Measurements from ENCODE around the gene NR0B2. TPM values are rescaled to one million over a fixed set of nuclear protein-coding genes. Genes with fewer than 3 reads are reported as not detected.
"Not testable (repeated sequence)": the region's sequence is repeated elsewhere in the genome, so short reads cannot be mapped to it uniquely, and the experiment has no call there.

NR0B2 gene
- total RNA-seq, 1 donor from 2014 or later: 4.7 TPM

DNA sequence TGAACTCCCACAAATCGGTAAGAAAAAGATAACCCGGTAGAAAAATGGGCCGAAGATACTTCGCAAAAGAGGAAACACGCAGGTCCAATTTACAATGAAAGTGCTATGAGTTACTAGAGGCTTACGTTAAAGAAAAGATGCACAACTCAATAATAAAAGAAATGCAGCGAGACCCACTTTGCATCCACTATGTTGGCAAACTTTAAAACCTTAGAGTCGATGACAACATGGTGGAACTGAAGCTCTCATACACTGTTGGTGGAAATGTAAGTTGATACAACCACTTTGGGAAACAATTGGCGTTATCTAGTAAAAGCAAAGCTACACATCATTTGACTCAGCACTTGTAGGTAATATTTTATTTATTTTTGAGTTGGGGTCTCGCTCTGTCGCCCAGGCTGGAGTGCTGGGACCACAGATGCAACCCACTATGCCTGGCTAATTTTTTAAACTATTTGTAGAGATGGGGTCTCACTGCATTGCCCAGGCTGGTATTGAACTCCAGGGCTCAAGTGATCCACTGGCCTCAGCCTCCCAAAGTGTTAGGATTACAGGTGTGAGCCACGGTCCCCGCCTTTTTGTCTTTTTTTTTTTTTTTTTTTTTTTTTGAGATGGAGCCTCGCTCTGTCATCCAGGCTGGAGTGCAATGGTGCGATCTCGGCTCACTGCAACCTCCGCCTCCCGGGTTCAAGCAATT, 12.8 kb downstream of the NR0B2 start:
- DNase-seq (ENCODE audit: missing footprints) (no peak), ATAC-seq (no peak)
- intact Hi-C loops (cut with DNase I): no loop called here

DNA sequence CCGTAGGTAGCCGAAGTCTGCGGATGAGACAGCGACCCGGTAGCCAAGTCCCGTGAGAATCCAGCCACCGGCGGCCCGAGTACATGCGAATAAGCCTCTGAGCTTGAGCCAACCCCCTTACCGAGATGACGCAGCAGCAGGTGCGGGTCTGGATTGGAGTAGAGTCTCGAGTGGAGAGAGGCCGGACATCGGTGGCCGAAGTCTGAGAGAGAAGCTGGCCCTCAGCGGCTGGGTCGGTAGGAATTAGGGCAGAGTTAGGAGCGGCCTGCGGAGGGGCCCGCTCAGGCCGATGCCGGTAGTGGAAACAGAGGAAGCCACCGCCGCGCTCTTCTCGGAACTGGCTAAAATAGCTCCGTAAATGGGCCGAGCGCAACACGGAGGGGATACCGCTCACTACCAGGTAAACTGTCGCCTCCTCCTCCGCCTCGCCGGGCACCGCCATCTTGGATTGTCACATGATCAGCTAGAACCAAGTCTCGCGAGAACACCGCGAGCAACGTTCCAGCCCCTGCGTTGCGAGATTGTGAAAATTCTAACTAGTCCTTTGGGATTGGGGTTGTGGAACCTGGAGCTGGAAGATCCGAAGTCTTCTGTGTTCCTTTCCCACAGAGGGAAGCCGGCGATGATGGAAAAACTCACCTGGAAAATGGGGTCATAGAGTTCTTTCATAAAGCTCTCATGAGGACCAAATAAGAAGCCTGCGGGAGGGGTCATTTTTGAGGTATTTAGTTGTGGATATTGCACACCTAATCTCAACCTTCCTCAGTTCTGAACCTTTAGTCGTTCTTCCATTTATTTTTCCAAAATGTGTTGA, 13.6 kb downstream of the NR0B2 start, which contains the start of gene GPATCH3:
GPATCH3 (minus strand) TSS at position 467 of the 814 bp plus-strand sequence; CDS start at position 442, 25 bp downstream.
- peak; percentile 96 for DNase-seq (ENCODE audit: missing footprints)
- peak; percentile 87 for ATAC-seq
- intact Hi-C loops (cut with DNase I): no loop called here

DNA sequence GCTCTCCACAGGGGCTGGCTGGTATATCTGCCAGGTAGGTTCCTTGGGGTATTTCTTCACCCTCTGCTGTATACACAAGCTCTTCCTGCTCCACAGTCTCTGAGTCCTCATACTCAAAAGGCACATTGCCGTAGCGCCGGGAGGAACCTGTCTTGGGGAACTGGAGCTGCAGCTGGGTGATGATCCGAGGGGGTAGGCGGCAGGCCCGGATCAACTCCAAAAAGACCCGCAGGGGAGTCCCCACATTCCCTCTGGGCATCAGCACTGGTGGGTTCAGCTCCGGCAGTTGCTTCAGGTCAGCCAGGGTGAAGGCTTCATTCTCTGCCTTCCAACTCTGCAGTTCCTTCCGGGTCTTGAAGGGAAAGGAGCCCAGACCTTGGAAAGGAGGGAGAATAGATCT, 16.4 kb downstream of the NR0B2 start:
- DNase-seq (ENCODE audit: missing footprints) (no peak), ATAC-seq (no peak)
- intact Hi-C loops (cut with DNase I): no loop called here

DNA sequence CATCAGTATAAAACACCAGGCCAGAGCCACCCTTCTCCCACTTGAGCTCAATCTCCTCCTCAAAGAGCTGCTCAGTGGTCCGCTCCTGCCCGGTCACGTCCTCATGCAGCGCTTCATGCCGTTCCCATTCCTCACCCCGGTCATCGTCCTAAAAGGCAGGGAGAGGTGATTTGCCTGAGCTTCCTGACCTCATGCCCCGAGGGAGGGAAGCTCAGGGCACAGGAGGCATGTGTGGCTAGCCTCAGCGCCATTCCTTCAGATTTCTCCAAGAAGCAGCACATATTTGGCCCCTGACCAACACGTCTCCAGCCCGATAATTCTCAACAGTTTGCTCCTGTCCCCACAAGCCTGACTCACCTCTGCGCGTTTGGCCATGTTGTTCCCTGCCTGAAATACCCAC, 19.5 kb downstream of the NR0B2 start:
- DNase-seq (ENCODE audit: missing footprints): no peak
- no peak for ATAC-seq
- intact Hi-C loops (cut with DNase I): no loop called here

DNA sequence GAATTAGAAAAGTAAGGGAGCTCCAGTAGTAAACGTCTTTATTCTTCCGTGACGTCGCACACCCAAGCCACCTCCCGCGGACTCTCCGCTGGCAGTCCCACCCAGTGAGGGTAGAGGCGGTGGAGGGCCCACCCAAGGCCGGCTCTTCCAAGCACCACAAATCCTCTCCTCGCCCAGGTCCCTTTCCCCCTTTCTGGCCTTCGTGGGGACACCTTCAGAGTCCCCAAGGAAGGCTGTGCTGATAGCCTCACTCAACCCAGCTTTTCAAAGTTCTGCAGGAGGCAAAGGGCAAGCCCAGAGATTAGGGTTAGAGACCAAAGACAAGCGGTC, 23.3 kb downstream of the NR0B2 start:
- intact Hi-C loops (cut with DNase I): no loop called here
- DNase-seq (ENCODE audit: missing footprints) (no peak), ATAC-seq (peak; percentile 36)

DNA sequence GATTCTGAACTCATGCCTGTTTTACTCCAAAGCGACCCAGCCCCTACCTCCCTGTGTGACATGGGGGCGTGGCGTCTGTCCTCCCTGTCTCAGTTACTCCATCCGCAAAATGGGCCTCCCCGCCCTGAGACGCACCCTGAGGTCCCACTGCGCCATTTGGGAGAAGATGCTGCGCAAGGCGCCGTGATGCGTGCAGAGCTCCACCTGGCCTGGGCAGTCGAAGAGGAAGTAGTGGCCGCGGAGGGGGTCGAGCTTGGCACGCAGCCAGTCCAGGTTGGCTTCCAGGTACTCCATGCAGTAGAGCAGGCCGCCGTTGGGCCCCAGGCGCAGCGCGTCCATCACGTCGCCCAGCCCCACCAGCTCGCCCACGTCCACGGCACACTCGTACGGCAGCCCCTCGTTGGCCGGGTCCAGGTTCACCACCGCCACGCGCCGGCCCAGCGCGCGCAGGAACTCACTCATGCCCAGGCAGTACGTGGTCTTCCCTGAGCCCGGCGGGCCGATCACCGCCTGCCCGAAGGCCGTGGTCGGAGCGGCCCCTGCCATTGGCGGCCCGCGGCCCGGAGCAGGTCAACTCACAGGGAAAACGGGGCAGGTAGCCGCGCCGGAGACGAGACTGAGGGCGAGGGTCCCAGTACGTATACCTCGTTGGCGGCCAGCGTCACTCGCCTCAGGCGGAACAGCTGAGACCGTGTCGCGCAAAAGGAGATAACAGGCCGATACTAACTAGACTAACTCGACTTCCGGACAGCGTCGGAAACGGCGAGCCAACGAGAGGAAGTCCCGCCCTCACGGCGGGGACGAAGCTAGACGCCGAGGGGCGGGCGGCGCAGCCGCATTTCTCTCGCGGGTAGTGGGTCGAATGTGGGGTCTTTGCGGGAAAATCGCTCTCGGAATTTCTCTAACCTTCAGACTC, 24.0 kb downstream of the NR0B2 start, which contains the start of gene GPN2:
GPN2 (minus strand) TSS at position 733 of the 916 bp plus-strand sequence; CDS start at position 546, 187 bp downstream.
- ATAC-seq: peak; percentile 94
- intact Hi-C loops (cut with DNase I): no loop called here
- peak; percentile 91 for DNase-seq (ENCODE audit: missing footprints)

DNA sequence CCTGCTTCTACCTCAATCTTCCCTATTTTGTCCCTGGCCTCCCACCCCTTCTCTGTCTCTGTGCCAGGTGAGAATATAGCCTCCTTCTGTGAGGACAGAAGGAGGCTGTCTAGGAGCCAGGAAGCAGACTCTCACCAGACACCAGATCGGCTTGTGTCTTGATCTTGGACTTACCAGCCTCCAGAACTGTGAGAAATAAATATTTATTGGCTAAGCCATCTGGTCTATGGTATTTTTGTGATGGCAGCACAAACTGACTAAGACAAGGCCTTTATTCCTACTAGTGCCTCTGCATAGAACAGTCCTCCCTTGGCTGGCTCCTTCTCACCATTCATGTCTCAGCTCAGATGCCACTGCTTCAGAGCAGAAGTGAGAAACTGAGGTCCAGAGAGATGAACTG, 25.5 kb downstream of the NR0B2 start:
- DNase-seq (ENCODE audit: missing footprints) (no peak), ATAC-seq (no peak)
- intact Hi-C loops (cut with DNase I): no loop called here

DNA sequence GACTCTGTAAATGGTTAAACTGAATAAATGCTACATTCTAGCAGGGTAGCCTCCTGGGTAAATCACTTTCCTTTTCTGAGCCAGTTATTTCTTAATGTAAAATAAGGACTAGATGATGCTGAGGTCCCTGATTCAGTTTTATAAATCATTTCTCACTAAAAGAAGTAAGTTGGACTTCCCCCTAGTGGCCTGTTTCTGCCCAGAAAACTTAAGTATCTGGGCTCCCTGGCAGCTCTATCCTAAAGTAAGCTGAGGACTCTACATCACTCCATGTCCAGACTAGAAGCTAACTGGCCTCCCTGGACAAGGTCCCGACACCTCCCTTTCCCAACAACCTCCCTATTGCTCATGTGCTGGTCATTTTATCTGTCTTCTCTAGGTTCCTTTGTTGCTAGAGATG, 26.6 kb downstream of the NR0B2 start:
- intact Hi-C loops (cut with DNase I): no loop called here
- no peak for ATAC-seq
- no peak for DNase-seq (ENCODE audit: missing footprints)

DNA sequence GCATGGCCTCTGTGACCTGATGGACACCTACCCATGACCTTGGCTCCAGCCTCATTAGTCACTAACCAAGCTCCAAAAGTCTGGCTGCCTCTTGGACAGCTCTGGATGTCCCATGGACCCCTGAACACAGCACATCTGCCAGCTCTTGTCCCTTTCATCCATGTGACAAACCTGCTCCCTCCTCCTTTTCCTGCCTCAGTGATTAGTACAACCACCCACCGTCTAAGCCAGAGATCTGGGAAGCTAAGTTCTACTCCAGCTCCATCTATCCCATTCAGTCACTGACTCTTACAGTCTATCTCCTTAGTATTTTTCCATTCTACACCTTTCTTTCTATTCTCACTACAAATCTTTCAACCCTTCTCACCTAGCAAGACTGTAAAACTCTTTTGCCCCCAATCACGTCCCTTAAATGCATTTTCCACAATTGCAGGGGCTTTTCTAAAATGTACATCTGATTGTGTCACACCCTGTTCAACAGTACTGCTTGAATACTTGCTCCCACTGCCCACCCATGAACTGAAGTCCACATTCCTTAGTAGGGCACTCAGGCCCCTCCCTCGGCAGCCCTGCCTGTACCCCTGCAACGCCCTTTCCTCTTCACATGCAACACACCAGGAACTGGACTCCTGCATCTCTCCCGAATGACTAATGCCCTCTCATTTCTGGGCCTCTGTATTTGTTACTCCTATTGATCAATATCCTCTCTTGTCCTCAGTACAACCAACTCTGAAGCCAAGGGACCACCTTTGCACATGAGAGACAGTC, 30.9 kb downstream of the NR0B2 start:
- intact Hi-C loops (cut with DNase I): no loop called here
- DNase-seq (ENCODE audit: missing footprints) (no peak), ATAC-seq (no peak)

DNA sequence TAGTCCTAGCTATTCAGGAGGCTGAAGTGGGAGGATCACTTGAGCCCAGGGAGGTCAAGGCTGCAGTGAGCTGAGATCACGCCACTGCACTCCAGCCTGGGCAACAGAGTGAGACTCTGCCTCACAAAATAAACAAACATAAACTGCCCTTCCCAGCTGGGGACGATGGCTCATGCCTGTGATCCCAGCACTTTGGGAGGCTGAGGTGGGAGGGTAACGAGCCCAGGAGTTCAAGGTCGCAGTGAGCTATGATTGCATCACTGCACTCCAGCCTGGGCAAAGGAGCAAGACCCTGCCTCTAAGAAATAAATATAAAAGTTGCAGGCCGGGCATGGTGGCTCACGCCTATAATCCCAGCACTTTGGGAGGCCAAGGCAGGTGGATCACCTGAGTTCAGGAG, 32.2 kb downstream of the NR0B2 start:
- DNase-seq (ENCODE audit: missing footprints); ATAC-seq; intact Hi-C loops (cut with DNase I): not testable (repeated sequence)

DNA sequence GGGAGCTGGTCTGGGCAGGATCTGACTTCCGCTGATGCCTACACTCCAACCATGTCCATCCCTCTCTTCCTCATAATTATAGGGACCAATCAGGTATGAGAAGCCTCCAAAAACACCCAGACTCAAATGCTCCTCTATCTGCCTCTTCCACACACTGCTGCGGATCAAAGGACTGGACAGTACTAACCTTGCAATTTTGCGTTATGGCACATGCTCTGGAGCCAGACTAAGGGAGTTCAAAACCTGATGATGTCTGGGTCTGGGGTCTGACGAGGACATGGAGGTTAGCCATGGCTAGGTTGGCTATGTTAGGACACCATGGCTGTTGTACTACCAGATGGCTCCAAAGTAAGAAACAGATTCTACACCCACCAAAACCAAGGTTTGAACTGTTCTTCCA, 34.0 kb downstream of the NR0B2 start:
- intact Hi-C loops (cut with DNase I): no loop called here
- DNase-seq (ENCODE audit: missing footprints): no peak
- ATAC-seq: no peak

DNA sequence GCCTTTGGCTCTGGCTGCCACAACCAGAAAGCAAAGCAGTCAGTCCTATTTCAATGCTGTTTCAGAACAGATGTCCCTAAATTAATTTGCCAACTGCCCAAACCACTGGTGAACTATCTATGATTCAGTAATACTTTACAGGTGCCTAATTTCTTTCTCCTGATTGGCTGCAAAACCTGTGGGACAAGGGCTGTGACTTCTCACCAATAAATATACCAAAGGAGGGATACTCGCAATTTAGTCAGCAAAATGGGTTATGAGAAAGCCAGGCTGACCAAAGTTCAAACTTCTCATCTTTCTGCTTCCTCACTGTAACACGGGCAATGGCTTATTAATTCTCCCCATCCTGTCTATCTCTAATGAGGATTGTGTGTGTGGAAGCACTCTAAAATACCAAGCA, 36.4 kb downstream of the NR0B2 start:
- ATAC-seq (no peak), DNase-seq (ENCODE audit: missing footprints) (no peak)
- intact Hi-C loops (cut with DNase I): loop anchor here (2.0 kb wide), 1 partner anchor 67 kb away; no protein-coding TSS in a partner anchor

DNA sequence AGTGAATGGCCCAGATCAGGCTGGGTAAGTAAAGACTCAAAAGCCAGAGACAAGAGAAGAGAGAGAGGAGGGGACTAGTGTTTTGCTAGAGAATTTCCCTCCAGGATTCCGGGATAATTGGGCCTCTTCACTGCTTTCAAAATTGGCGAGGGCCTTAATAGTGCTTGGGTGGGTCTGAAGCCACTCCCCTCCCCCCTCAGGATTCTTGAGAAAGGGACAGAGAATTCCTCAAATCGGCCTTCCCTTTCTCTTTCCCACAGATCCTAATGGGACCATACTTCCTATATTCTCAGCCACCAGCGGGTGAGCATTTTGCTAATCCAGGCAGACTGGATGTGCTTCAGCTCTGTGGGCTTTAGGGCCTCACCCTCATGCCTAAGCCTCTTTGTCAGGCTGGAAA, 38.9 kb downstream of the NR0B2 start:
- ATAC-seq: no peak
- no peak for DNase-seq (ENCODE audit: missing footprints)
- intact Hi-C loops (cut with DNase I): no loop called here

DNA sequence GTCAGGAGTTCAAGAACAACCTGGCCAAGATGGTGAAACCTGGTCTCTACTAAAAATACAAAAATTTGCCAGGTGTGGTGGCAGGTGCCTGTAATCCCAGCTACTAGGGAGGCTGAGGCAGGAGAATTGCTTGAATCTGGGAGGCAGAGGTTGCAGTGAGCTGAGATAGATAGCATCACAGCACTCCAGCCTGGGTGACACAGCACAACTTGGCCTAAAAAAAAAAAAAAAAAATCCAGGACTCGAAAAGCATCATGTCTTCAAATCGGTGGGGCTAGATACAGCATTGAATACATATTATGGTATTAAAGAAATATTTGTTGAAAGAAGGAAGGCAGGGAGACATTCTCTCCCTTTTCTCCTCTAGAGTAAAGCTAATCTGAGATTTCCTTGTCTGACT, 40.7 kb downstream of the NR0B2 start:
- DNase-seq (ENCODE audit: missing footprints); intact Hi-C loops (cut with DNase I); ATAC-seq: not testable (repeated sequence)

DNA sequence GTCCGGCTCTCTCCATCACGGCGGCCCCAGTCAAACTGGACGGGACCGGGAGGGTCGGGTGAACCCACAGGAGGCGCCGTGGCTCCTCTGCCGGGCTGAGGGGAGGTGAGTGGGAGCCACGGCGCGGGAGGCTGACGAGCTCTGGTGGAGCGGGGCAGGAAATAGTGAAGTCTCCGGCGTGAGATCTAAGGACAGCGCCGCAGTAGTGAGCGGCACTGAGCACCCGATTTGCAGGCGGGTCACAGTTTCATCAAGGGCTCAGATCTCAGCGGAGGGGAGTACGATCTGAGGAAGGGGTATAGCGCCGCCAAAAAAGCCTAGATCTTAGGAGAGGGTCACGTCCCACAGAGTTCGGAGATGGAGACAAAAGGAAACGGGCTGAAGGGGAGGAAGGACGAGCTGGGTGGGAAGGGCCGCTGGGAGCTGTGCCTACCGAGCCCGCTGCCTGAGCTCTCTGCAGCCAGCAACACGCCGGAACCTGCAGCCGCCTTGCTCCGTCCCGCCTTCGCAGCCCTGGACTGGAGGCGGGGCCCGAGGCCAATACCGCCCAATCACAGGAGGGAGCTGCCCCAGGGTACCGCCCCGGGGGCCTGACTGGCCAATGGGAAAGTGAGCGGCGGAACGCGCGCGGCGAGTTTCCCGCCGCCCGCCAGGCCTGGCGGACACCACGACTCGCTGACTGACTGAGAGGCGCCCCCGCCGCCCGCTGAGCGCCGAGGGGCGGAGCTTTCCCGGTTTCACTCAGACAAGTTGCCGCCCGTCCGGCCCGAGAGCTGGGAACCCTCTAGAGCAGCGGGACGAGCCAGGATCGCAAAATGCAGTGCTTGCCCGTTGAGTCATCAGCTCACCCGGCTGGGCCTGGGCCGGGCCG, 48.9 kb downstream of the NR0B2 start:
- intact Hi-C loops (cut with DNase I): no loop called here

DNA sequence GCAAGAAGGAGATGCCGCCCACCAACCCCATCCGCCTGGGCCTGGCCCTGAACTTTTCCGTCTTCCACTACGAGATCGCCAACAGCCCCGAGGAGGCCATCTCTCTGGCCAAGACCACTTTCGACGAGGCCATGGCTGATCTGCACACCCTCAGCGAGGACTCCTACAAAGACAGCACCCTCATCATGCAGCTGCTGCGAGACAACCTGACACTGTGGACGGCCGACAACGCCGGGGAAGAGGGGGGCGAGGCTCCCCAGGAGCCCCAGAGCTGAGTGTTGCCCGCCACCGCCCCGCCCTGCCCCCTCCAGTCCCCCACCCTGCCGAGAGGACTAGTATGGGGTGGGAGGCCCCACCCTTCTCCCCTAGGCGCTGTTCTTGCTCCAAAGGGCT, 50.1 kb downstream of the NR0B2 start:
- ATAC-seq (no peak), DNase-seq (ENCODE audit: missing footprints) (no peak)
- intact Hi-C loops (cut with DNase I): no loop called here

More for the DNA sequence above, 48.9 kb downstream of the NR0B2 start:
- peak; percentile 99 for ATAC-seq
- DNase-seq (ENCODE audit: missing footprints): peak; percentile 98
